Calu3 (cell line): ENCODE results near the gene FBXO15. TPM values are rescaled to one million over a fixed set of nuclear protein-coding genes. Genes with fewer than 3 reads are reported as not detected.

ENCODE experiments used
- BruUV-seq: library from RNA; stranded (reverse); fragments of 400-500 nt; replicated peaks from 2 replicates; lab custom pipeline; 2021; lab: Mats Ljungman, UMichigan
- CTCF ChIA-PET: fragments of 300-600 bp; sonication (Branson Sonifier 250); formaldehyde crosslinking; loops from one replicate; lab custom pipeline; 2022; ENCODE audit warnings: antibody characterized with exemption; lab: Charles Lee
- DNase-seq: peaks from one replicate; pipeline ENCODE4 v3.0.0; 2022
- H3K27ac Mint-ChIP-seq: one replicate; pipeline ENCODE4 v1.8.0; 2022; ENCODE audit warnings: mixed read lengths; ENCODE audit not compliant: unreplicated experiment
- H3K27me3 Mint-ChIP-seq: one replicate; pipeline ENCODE4 v1.8.0; 2022; ENCODE audit warnings: mixed read lengths; ENCODE audit not compliant: unreplicated experiment
- H3K36me3 Mint-ChIP-seq: one replicate; pipeline ENCODE4 v1.8.0; 2022; ENCODE audit warnings: mild to moderate bottlenecking, moderate library complexity, mixed read lengths; ENCODE audit not compliant: insufficient read depth, unreplicated experiment
- H3K4me1 Mint-ChIP-seq: one replicate; pipeline ENCODE4 v1.8.0; 2022; ENCODE audit warnings: mild to moderate bottlenecking, low read depth, mixed read lengths; ENCODE audit not compliant: unreplicated experiment
- H3K4me3 Mint-ChIP-seq: one replicate; pipeline ENCODE4 v1.8.0; 2022; ENCODE audit warnings: mild to moderate bottlenecking, low read depth, moderate library complexity, mixed read lengths; ENCODE audit not compliant: unreplicated experiment
- H3K9me3 Mint-ChIP-seq: one replicate; pipeline ENCODE4 v1.8.0; 2022; ENCODE audit warnings: low read depth, mixed read lengths; ENCODE audit not compliant: unreplicated experiment
- CTCF ChIP-seq: fragments of 200-600 bp; IDR thresholded peaks from one replicate; pipeline ENCODE4 v1.8.0; 2022; ENCODE audit warnings: antibody characterized with exemption; ENCODE audit not compliant: unreplicated experiment
- intact Hi-C: fragments of 100-400 bp; cut with micrococcal nuclease; formaldehyde crosslinking; loops from one replicate; pipeline ENCODE4 v1.10.0; 2022; ENCODE audit not compliant: unreplicated experiment
- total RNA-seq: library from RNA; stranded (reverse); gene quantifications from 2 replicates; pipeline ENCODE4 v1.2.3, GENCODE V29; 2022

The FBXO15 gene
- total RNA-seq, 1 experiment from 2014 or later: 1.5 TPM

- intact Hi-C loops: no loop called here
- CTCF ChIA-PET: no interaction called here
- BruUV-seq: no TSS peak
- peaks cover 87% of the 10 kb centered on the region for H3K27me3 Mint-ChIP-seq
- H3K9me3 Mint-ChIP-seq: no peaks in the 10 kb centered on the region
- no peaks in the 10 kb centered on the region for H3K36me3 Mint-ChIP-seq
- no peak overlapping the region for H3K4me3 Mint-ChIP-seq
- no peaks in the 10 kb centered on the region for H3K4me1 Mint-ChIP-seq
- DNase-seq: no peak
- no peak overlapping the region for H3K27ac Mint-ChIP-seq
- TF ChIP-seq CTCF: no peak
These were observed 81.6 kb downstream of the FBXO15 start for GRCh38 chr18:74066018-74066417.

GRCh38 chr18:74065366-74065765 lies 82.3 kb downstream of the FBXO15 start:
- Mint-ChIP-seq H3K4me1 (no peaks in the 10 kb centered on the region), H3K9me3 (no peaks in the 10 kb centered on the region), H3K27me3 (peaks cover 87% of the 10 kb centered on the region), H3K36me3 (no peaks in the 10 kb centered on the region), H3K4me3 (no peak overlapping the region), H3K27ac (no peak overlapping the region)
- TF ChIP-seq CTCF: no peak
- CTCF ChIA-PET: no interaction called here
- no TSS peak for BruUV-seq
- intact Hi-C loops: no loop called here
- DNase-seq: no peak

GRCh38 chr18:74064510-74064909 lies 83.1 kb downstream of the FBXO15 start:
- DNase-seq: no peak
- intact Hi-C loops: no loop called here
- Mint-ChIP-seq H3K4me3 (no peak overlapping the region), H3K4me1 (no peaks in the 10 kb centered on the region), H3K27me3 (peaks cover 92% of the 10 kb centered on the region), H3K27ac (no peak overlapping the region), H3K9me3 (no peaks in the 10 kb centered on the region), H3K36me3 (no peaks in the 10 kb centered on the region)
- no TSS peak for BruUV-seq
- CTCF ChIA-PET: no interaction called here
- TF ChIP-seq CTCF: no peak

GRCh38 chr18:74063557-74063956 lies 84.1 kb downstream of the FBXO15 start:
- CTCF ChIA-PET: no interaction called here
- no peak for DNase-seq
- TF ChIP-seq CTCF: no peak
- Mint-ChIP-seq H3K4me1 (no peaks in the 10 kb centered on the region), H3K4me3 (no peak overlapping the region), H3K9me3 (no peaks in the 10 kb centered on the region), H3K27ac (no peak overlapping the region), H3K27me3 (peaks cover 83% of the 10 kb centered on the region), H3K36me3 (no peaks in the 10 kb centered on the region)
- intact Hi-C loops: no loop called here
- BruUV-seq: no TSS peak
